MM.1S (cell line): Measurements from ENCODE around the gene SEPTIN8.

ENCODE experiments used
- DNase-seq: peaks from one replicate; pipeline ENCODE4 v3.0.0-alpha.2; 2015
- H2AFZ ChIP-seq: fragments of 300-600 bp; sonication (generic); 2 replicates; pipeline ENCODE4 v1.6.0; 2016; ENCODE audit warnings: antibody characterized with exemption, low read length
- H3F3A ChIP-seq: fragments of 300-600 bp; sonication (generic); 2 replicates; pipeline ENCODE4 v1.6.1; 2016; ENCODE audit warnings: mild to moderate bottlenecking, antibody characterized with exemption, low read length, moderate library complexity, mixed read lengths; ENCODE audit not compliant: insufficient read depth
- H3K27ac ChIP-seq: fragments of 300-600 bp; sonication (generic); 2 replicates; pipeline ENCODE4 v1.5.1; 2016; ENCODE audit warnings: mild to moderate bottlenecking, low read length
- H3K27me3 ChIP-seq: fragments of 300-600 bp; sonication (generic); replicated peaks from 2 replicates; pipeline ENCODE4 v1.6.0; 2016; ENCODE audit warnings: low read length; ENCODE audit not compliant: insufficient read depth
- H3K36me3 ChIP-seq: fragments of 300-600 bp; sonication (generic); replicated peaks from 2 replicates; pipeline ENCODE4 v1.6.1; 2016; ENCODE audit warnings: mild to moderate bottlenecking, low read length, mixed read lengths; ENCODE audit not compliant: insufficient read depth
- H3K4me1 ChIP-seq: fragments of 300-600 bp; sonication (generic); 2 replicates; pipeline ENCODE4 v1.6.1; 2016; ENCODE audit warnings: low read length, mixed read lengths
- H3K4me2 ChIP-seq: fragments of 300-600 bp; sonication (generic); 2 replicates; pipeline ENCODE4 v1.6.0; 2016; ENCODE audit warnings: low read depth, low read length
- H3K4me3 ChIP-seq: fragments of 300-600 bp; sonication (generic); 2 replicates; pipeline ENCODE4 v1.5.1; 2016; ENCODE audit warnings: low read length, mixed read lengths
- H3K79me2 ChIP-seq: fragments of 300-600 bp; sonication (generic); 2 replicates; pipeline ENCODE4 v1.6.1; 2016; ENCODE audit warnings: mixed run types, low read length, mixed read lengths
- H3K9ac ChIP-seq: fragments of 300-600 bp; sonication (generic); 2 replicates; pipeline ENCODE4 v1.6.1; 2016; ENCODE audit warnings: low read length, mixed read lengths
- H3K9me2 ChIP-seq: fragments of 300-600 bp; sonication (generic); replicated peaks from 2 replicates; pipeline ENCODE4 v1.6.1; 2016; ENCODE audit warnings: mild to moderate bottlenecking, low read length, mixed read lengths; ENCODE audit not compliant: insufficient read depth
- H3K9me3 ChIP-seq: fragments of 300-600 bp; sonication (generic); replicated peaks from 2 replicates; pipeline ENCODE4 v1.6.1; 2016; ENCODE audit warnings: mild to moderate bottlenecking, low read length, mixed read lengths; ENCODE audit not compliant: insufficient read depth
- H4K20me1 ChIP-seq: fragments of 300-600 bp; sonication (generic); 2 replicates; pipeline ENCODE4 v1.6.1; 2016; ENCODE audit warnings: mild to moderate bottlenecking, low read length, moderate library complexity, mixed read lengths; ENCODE audit not compliant: insufficient read depth
- CTCF ChIP-seq: fragments of 300-600 bp; sonication (generic); IDR thresholded peaks from 2 replicates; pipeline ENCODE4 v1.5.1; 2016; ENCODE audit warnings: antibody characterized with exemption, low read length, mixed read lengths
- EZH2 ChIP-seq: fragments of 300-600 bp; sonication (generic); optimal IDR thresholded peaks from 2 replicates; pipeline ENCODE3; 2017; ENCODE audit warnings: low read depth, mild to moderate bottlenecking, antibody characterized with exemption, low read length, mixed read lengths
- EZH2phosphoT487 ChIP-seq: fragments of 300-600 bp; sonication (generic); IDR thresholded peaks from 2 replicates; pipeline ENCODE4 v1.6.1; 2018; ENCODE audit warnings: antibody characterized with exemption, low read length

The SEPTIN8 gene

GRCh38 chr5:132704875-132705274 lies 72.2 kb downstream of the SEPTIN8 start:
- H3K4me2 ChIP-seq: no peak overlapping the region
- no peaks in the 10 kb centered on the region for H3K9me2 ChIP-seq
- no peaks in the 10 kb centered on the region for H4K20me1 ChIP-seq
- no peak for DNase-seq
- H3K27ac ChIP-seq: no peak overlapping the region
- no peaks in the 10 kb centered on the region for H3K9me3 ChIP-seq
- no peak overlapping the region for H2AFZ ChIP-seq
- no peak overlapping the region for H3K9ac ChIP-seq
- TF ChIP-seq EZH2phosphoT487 (no peak), EZH2 (no peak), CTCF (no peak)
- H3K79me2 ChIP-seq: no peaks in the 10 kb centered on the region
- no peaks in the 10 kb centered on the region for H3K27me3 ChIP-seq
- H3F3A ChIP-seq: no peaks in the 10 kb centered on the region
- H3K36me3 ChIP-seq: 0 out of 2 replicates have a peak, but pooled peaks cover 3% of the 10 kb centered on the region
- no peaks in the 10 kb centered on the region for H3K4me1 ChIP-seq
- no peak overlapping the region for H3K4me3 ChIP-seq
